OCI-LY7 (cell line): ENCODE data around the gene NINJ1.

ENCODE experiments used
- EZH2phosphoT487 ChIP-seq: fragments of 200-600 bp; sonication (generic); IDR thresholded peaks from 2 replicates; pipeline ENCODE4 v1.6.1; 2018; ENCODE audit warnings: low read depth, borderline replicate concordance, mild to moderate bottlenecking, mixed run types, antibody characterized with exemption, low read length, moderate library complexity, mixed read lengths
- TF ChIP-seq, protein P1 (sequence below): fragments of 200-600 bp; sonication (generic); conservative IDR thresholded peaks from 2 replicates; pipeline ENCODE4 v1.5.1; 2014; ENCODE audit warnings: mild to moderate bottlenecking, antibody characterized with exemption, low read length, moderate library complexity, mixed read lengths

DNA sequence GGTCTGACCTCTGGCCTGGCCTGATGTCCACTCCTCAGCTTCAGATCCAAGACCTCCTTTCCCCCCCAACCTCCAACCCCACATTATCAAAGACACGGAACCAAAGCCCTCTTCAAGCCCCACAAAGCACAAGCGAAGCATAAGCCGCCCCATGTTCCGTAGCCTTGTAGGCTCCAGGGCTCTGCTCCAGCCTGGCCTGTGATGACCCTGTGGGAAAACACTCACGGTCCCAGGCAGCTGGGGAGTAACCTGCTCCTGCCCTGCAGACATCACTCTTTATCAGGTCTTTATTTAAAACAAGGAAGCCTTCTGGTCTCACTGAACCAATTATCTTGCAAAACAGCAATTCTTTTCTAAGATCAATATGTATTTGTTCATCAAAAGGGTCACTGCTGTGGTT lies 34.5 kb upstream of the NINJ1 start:
- TF ChIP-seq, protein P1, sequence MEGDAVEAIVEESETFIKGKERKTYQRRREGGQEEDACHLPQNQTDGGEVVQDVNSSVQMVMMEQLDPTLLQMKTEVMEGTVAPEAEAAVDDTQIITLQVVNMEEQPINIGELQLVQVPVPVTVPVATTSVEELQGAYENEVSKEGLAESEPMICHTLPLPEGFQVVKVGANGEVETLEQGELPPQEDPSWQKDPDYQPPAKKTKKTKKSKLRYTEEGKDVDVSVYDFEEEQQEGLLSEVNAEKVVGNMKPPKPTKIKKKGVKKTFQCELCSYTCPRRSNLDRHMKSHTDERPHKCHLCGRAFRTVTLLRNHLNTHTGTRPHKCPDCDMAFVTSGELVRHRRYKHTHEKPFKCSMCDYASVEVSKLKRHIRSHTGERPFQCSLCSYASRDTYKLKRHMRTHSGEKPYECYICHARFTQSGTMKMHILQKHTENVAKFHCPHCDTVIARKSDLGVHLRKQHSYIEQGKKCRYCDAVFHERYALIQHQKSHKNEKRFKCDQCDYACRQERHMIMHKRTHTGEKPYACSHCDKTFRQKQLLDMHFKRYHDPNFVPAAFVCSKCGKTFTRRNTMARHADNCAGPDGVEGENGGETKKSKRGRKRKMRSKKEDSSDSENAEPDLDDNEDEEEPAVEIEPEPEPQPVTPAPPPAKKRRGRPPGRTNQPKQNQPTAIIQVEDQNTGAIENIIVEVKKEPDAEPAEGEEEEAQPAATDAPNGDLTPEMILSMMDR = no peak
- no peak for TF ChIP-seq EZH2phosphoT487
